T-helper 1 cell treated with Interleukin-12 subunit alpha and Interleukin-12 subunit beta and Interleukin-4 antibody, amounts not matched to agents 30 μg/mL and 1 μg/mL, for 36 hours (primary cell): ENCODE data around the gene DOK3.
A peak's percentile ranks its signal among the peaks of the same experiment; 100 is the strongest.

Experiments used
- H3K27ac Mint-ChIP-seq: one replicate; pipeline ENCODE4 v1.8.0; 2021; ENCODE audit warnings: mild to moderate bottlenecking, mixed read lengths
- H3K27me3 Mint-ChIP-seq: one replicate; pipeline ENCODE4 v1.8.0; 2021; ENCODE audit warnings: low read depth, mixed read lengths
- H3K36me3 Mint-ChIP-seq: one replicate; pipeline ENCODE4 v1.8.0; 2021; ENCODE audit warnings: low read depth, mixed read lengths
- H3K4me1 Mint-ChIP-seq: one replicate; pipeline ENCODE4 v1.8.0; 2021; ENCODE audit warnings: low read depth, mixed read lengths
- H3K4me3 Mint-ChIP-seq: one replicate; pipeline ENCODE4 v1.8.0; 2021; ENCODE audit warnings: mild to moderate bottlenecking, moderate library complexity, mixed read lengths
- H3K9me3 Mint-ChIP-seq: one replicate; pipeline ENCODE4 v1.8.0; 2021; ENCODE audit warnings: mixed read lengths

Gene DOK3

GRCh38 chr5:177526191-177526590 is 16.6 kb upstream of the DOK3 start:
- peaks cover 6% of the 10 kb centered on the region for H3K4me1 Mint-ChIP-seq
- H3K9me3 Mint-ChIP-seq, result no peaks in the 10 kb centered on the region
- no peaks in the 10 kb centered on the region for H3K27me3 Mint-ChIP-seq
- H3K4me3 Mint-ChIP-seq, result no peak overlapping the region
- H3K36me3 Mint-ChIP-seq, result peaks cover 15% of the 10 kb centered on the region
- no peak overlapping the region for H3K27ac Mint-ChIP-seq

DNA sequence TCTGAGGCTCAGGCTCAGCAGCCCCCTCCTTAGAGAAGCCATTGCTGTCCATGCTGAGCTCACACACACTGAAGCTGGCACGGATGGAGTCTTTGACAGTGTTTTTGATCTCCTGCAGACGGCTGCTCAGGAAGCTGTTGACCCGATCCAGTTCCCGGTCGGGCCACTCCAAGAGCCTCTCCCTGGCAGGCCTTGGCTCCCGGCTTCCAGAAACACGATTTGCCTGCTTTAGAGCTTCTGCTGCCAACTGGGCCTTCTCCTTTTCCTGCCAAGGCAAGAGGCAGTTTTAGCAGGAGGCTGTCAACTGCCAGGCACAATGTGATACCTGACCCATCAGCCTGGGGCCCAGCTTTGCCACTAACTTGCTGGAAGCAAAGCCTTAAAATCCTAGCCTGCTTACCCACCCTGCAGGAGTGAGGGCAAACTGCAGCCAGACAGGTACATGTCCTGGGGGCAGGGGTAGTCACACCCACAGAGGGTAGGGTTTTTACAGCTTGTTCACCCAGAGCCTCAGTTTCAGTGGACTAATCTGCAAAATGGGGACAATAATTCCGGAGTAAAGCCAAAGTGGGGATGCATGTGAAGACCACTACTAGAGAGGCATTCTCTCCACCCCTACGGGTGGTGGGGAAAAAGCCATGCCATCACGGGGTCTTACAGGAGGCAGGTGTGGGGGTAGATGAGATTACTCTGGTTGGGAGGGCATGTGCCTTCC is 15.5 kb upstream of the DOK3 start:
- H3K27me3 Mint-ChIP-seq, result no peaks in the 10 kb centered on the region
- H3K4me3 Mint-ChIP-seq, result no peak overlapping the region
- peaks cover 7% of the 10 kb centered on the region for H3K36me3 Mint-ChIP-seq
- H3K4me1 Mint-ChIP-seq, result peaks cover 9% of the 10 kb centered on the region
- H3K9me3 Mint-ChIP-seq, result no peaks in the 10 kb centered on the region
- no peak overlapping the region for H3K27ac Mint-ChIP-seq

DNA sequence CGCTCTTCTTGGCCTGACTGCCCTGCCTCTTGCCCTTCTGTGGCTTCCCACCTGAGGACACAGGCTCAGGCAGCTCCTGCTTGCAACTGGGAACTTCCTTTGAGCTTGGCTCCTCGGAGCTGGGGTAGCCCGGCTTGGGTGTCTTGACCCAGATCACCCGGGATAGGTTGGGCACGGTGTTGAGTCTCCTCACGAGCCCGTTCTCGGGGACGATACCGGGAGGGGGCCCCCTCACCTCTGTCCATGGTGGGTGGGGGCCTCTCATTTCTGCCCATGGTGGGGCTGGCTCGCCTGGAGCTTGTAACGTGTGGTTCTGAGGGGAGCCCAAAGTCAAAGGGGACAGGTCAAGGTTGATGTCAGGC is 14.9 kb upstream of the DOK3 start:
- no peaks in the 10 kb centered on the region for H3K9me3 Mint-ChIP-seq
- peaks cover 9% of the 10 kb centered on the region for H3K4me1 Mint-ChIP-seq
- H3K36me3 Mint-ChIP-seq, result peaks cover 8% of the 10 kb centered on the region
- no peak overlapping the region for H3K4me3 Mint-ChIP-seq
- no peak overlapping the region for H3K27ac Mint-ChIP-seq
- H3K27me3 Mint-ChIP-seq, result no peaks in the 10 kb centered on the region

DNA sequence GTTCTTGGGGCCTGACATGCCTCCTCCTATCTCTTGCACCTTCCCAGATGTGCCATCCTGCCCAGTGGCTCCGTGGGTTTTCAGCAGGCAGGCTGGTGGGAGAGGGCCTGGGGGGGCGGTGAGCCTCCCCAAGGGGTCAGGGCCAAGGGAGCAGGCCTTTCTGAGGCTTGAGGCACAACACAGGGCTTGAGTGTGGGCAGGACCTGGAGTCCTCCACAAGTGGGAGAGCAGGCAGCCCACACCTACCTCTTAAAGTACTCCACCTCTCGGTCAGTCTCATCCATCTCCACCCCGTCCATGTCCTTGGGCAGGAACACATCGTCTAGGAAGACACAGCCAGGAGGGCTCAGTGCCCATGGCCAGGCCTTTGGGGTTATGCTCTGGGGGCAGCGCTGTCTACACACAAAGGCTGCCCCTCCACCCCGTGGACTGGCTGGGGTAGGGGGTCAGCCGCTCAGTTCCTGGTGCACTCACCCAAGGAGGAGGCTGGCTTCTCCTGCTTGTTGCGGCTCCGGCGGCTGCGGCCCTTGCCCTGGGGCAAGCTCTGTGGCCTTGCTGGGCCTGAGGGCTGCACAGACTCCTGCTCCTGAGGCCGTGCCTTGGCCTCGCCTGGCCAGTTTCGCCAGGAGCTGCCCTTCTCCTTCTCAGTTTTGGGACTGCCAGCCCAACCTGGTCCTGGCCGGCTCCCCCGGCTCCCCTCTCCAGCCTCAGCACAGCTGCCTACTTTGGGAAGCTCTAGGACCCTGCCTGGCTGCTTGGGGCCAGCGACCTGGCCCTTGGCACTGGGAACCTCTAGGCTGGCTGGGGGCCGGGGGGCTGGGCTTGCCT is 14.3 kb upstream of the DOK3 start:
- H3K27ac Mint-ChIP-seq, result no peak overlapping the region

GRCh38 chr5:177520916-177521513 is 11.4 kb upstream of the DOK3 start:
- Mint-ChIP-seq H3K4me1 (peaks cover 19% of the 10 kb centered on the region), H3K9me3 (no peaks in the 10 kb centered on the region), H3K27me3 (no peaks in the 10 kb centered on the region), H3K36me3 (peaks cover 14% of the 10 kb centered on the region), H3K4me3 (no peak overlapping the region), H3K27ac (peak overlapping the region; percentile 70)

More for the DNA sequence above, 14.3 kb upstream of the DOK3 start:
- no peaks in the 10 kb centered on the region for H3K9me3 Mint-ChIP-seq
- H3K4me1 Mint-ChIP-seq, result peaks cover 9% of the 10 kb centered on the region
- H3K27me3 Mint-ChIP-seq, result no peaks in the 10 kb centered on the region
- peaks cover 6% of the 10 kb centered on the region for H3K36me3 Mint-ChIP-seq
- H3K4me3 Mint-ChIP-seq, result no peak overlapping the region

DNA sequence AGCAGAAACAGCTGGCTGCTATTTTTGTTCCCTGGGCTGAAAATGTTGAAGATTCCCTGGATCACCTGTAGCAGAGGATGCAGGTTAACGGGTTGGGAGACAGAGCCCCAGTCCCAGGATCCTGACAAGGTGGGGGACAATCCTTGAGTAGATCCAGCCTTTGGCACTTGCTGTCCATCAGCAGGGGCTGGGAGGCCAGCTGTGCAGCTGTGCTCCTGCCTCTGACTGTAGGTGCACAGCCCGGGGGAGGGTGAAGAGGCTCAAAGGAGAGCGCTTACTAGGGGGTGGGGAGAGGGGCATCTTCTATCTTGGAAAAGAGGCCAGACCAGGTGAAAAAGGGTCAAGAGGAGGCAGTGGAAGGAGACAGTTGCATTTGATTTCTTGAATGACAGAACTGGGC is 10.6 kb upstream of the DOK3 start:
- Mint-ChIP-seq H3K27ac (no peak overlapping the region), H3K36me3 (peaks cover 19% of the 10 kb centered on the region), H3K4me3 (no peak overlapping the region), H3K9me3 (no peaks in the 10 kb centered on the region), H3K27me3 (no peaks in the 10 kb centered on the region), H3K4me1 (peaks cover 27% of the 10 kb centered on the region)

DNA sequence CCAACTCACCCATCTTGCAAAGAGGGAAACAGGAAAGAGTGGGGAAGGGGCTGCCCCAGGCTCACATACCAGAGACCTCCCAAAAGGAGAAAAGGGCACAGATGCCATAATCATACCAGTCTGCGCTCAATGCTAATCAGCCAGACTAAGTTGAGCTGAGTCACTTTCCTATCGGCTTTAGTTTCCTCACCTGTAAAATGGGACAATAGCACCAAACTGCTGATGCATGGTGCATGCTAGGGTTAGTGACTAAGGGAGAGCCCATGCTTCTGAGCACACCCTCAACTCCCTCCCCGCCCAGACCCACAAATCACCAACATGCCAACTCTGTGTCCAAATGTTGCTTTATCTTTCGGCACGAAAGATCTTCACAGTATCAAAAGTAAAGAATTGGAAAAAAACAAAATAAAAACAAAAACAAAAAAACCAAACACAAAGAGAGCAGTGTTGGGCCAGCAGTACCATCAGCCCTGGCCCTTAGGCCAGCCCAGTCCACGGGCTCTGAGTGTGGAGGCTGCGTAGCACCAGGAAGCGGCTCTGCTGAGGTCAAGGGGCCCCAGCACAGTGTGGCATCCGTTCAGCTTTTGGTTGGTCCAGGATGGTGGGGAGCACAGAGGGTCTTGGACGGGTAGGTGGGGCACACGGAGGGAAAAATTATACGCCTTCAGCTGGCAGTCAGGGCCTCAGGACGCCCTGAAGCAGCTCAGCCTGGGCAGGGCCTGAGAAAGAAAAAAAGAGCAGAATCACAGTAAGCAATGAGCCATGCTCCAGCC is 10.0 kb upstream of the DOK3 start:
- no peaks in the 10 kb centered on the region for H3K27me3 Mint-ChIP-seq
- no peak overlapping the region for H3K27ac Mint-ChIP-seq
- H3K9me3 Mint-ChIP-seq, result no peaks in the 10 kb centered on the region
- H3K36me3 Mint-ChIP-seq, result peaks cover 21% of the 10 kb centered on the region
- peaks cover 30% of the 10 kb centered on the region for H3K4me1 Mint-ChIP-seq
- peak overlapping the region; percentile 17 for H3K4me3 Mint-ChIP-seq

DNA sequence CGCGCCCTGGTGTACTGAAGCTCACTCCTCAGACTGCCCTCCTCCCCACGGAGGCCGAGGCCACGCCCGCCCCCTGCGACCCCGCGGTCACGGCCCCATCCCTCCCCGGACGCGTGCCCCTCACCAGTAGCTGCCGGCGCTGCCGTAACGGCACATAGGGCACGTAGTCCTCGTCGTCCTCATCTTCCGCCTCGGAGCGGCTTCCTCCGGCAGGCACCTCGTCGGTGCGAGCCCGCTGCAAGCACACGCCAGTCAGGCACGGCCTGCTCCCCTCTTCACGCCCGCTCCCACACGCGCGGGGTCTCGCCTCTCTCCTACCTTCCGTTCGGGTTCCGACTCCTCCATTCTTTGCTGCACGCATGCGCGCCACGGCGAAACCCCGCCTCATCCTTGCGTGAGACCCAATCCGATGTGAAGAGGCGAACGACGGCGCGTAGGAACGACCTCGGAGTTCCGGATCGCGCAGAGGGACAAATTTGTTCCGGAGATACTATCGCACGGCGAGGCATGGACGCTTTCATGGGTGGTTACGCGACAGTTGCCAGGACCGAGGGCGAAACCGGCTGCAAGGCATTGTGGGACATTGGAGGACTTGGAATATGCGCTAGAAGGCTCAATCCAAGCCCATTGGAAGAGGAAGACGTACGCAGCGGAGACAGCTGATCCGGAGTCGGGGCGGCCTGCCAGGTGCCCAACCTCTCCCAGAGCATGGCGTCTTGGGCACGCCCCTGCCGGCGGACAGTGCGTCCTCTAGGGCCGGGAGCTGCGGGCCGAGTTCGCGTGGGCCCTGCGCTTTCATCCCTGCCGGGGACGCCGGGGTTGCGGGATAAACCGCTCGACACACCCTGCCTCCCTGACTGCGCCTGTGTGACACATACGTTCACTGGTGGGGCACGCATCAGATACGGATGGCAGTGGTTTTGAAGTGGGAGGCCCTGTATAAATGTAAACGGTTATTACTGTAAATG is 7.3 kb upstream of the DOK3 start, which contains the start of gene DDX41:
Gene DDX41 (minus strand): TSS at position 361 of the 968 bp plus-strand sequence. CDS start 16 bp downstream, at position 345.
- H3K4me3 Mint-ChIP-seq, result peak within 1 kb of the TSS; percentile 93
- no peaks in the 10 kb centered on the region for H3K9me3 Mint-ChIP-seq
- H3K36me3 Mint-ChIP-seq, result peaks cover 31% of the 10 kb centered on the region
- H3K27me3 Mint-ChIP-seq, result no peaks in the 10 kb centered on the region
- peak within 1 kb of the TSS; percentile 85 for H3K27ac Mint-ChIP-seq
- H3K4me1 Mint-ChIP-seq, result peaks cover 33% of the 10 kb centered on the region

DNA sequence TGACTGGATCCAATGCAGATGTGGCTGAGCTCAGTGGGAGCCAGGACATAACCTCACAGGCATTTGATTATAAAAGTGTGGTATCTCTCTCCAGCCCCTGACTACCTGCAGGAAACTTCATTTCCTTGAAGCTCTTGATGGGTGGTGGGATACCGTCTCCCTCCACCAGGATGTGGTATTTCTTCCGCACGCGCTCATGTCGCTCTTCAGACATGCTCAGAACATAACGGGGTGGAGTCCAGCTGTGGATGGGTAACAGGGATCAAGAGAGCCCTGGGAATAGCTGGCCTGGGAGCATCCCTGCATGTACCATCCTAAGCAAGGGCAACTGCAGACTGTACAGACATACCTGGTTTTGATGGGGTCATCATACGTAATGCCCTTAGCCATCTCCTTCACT is 6.0 kb upstream of the DOK3 start:
- H3K4me1 Mint-ChIP-seq, result peaks cover 25% of the 10 kb centered on the region
- H3K9me3 Mint-ChIP-seq, result no peaks in the 10 kb centered on the region
- H3K36me3 Mint-ChIP-seq, result peaks cover 36% of the 10 kb centered on the region
- peak overlapping the region; percentile 93 for H3K4me3 Mint-ChIP-seq
- no peaks in the 10 kb centered on the region for H3K27me3 Mint-ChIP-seq
- H3K27ac Mint-ChIP-seq, result no peak overlapping the region

GRCh38 chr5:177514541-177514940 is 4.9 kb upstream of the DOK3 start:
- no peaks in the 10 kb centered on the region for H3K27me3 Mint-ChIP-seq
- H3K4me3 Mint-ChIP-seq, result no peak overlapping the region
- no peak overlapping the region for H3K27ac Mint-ChIP-seq
- H3K4me1 Mint-ChIP-seq, result peaks cover 25% of the 10 kb centered on the region
- H3K36me3 Mint-ChIP-seq, result peaks cover 36% of the 10 kb centered on the region
- H3K9me3 Mint-ChIP-seq, result no peaks in the 10 kb centered on the region

DNA sequence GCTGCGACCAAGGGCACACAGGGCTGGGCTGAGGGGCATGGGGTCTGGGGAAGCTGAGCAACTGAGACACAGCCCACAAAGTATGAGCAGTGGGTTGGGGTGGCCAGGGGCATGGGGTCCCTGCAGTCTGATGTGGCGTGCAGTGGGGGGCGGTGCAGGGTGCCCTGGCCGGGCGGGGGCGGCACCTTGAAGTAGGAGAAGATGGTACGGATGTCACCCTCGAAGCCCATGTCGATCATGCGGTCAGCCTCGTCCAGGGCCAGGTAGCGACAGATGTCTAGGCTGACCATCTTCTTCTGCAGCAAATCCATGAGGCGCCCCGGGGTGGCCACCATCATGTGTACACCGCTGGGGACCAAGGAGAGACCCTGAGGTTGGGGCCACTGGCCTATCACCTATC is 3.9 kb upstream of the DOK3 start:
- H3K36me3 Mint-ChIP-seq, result peaks cover 38% of the 10 kb centered on the region
- no peaks in the 10 kb centered on the region for H3K9me3 Mint-ChIP-seq
- H3K4me3 Mint-ChIP-seq, result no peak overlapping the region
- H3K27me3 Mint-ChIP-seq, result no peaks in the 10 kb centered on the region
- H3K27ac Mint-ChIP-seq, result no peak overlapping the region
- peaks cover 25% of the 10 kb centered on the region for H3K4me1 Mint-ChIP-seq

GRCh38 chr5:177512736-177513380 is 3.2 kb upstream of the DOK3 start:
- Mint-ChIP-seq H3K36me3 (peaks cover 38% of the 10 kb centered on the region), H3K27ac (no peak overlapping the region), H3K27me3 (no peaks in the 10 kb centered on the region), H3K4me3 (no peak overlapping the region), H3K9me3 (no peaks in the 10 kb centered on the region), H3K4me1 (peaks cover 25% of the 10 kb centered on the region)
